ENCODE measurements around the gene KCTD1.

GRCh38 chr18:26434887-26435286, 113.5 kb downstream of the KCTD1 start:
- no peak for TF ChIP-seq POLR2A (IDR thresholded peaks at IDR 0.05; ENCODE audit: low read length)
- TF ChIP-seq GATA1 (IDR thresholded peaks at IDR 0.05; ENCODE audit: low read depth, low read length), result no peak

All from erythroblast (primary cell).